Gastroesophageal sphincter (tissue), 4 donors: ENCODE results near the gene AMOTL1. TPM values are rescaled to one million over a fixed set of nuclear protein-coding genes. Genes with fewer than 3 reads are reported as not detected.

Experiments used
- ATAC-seq: fragments of 150-250 bp; one replicate; pipeline ENCODE4 v1.9.1; 2016; ENCODE audit warnings: mild to moderate bottlenecking, moderate library complexity
- H3K27ac ChIP-seq, 4 donors: fragments of 200-600 bp; sonication (generic) in 3 of 4; 1 replicate in 3 of 4; 2 replicates in 1 of 4; pipeline ENCODE4 v1.5.1; 2016 to 2019
- H3K27me3 ChIP-seq: fragments of 200-600 bp; sonication (generic); one replicate; pipeline ENCODE4 v1.5.1; 2019
- H3K36me3 ChIP-seq, 2 donors: fragments of 200-600 bp; sonication (generic); one replicate each; pipeline ENCODE4 v1.5.1; 2019; ENCODE audit warnings: control low read depth in 1 of 2
- H3K4me1 ChIP-seq, 3 donors: fragments of 200-600 bp; sonication (generic); 1 replicate in 2 of 3; 2 replicates in 1 of 3; pipeline ENCODE4 v1.5.1; 2016 to 2019; ENCODE audit warnings: control low read depth in 2 of 3
- H3K4me3 ChIP-seq, 2 donors: fragments of 200-600 bp; sonication (generic); one replicate each; pipeline ENCODE4 v1.5.1; 2019; ENCODE audit warnings: mild to moderate bottlenecking in 1 of 2, moderate library complexity in 1 of 2
- H3K9me3 ChIP-seq, 3 donors: fragments of 200-600 bp; sonication (generic); one replicate each; pipeline ENCODE4 v1.5.1; 2017 to 2019; ENCODE audit warnings: control low read depth in 2 of 3
- EP300 ChIP-seq: sonication (generic); formaldehyde crosslinking; IDR thresholded peaks from one replicate; pipeline ENCODE4 v1.6.1; 2017; ENCODE audit warnings: antibody characterized with exemption, mild to moderate bottlenecking
- POLR2A ChIP-seq, 2 donors: fragments of 450-650 bp; IDR thresholded peaks; one replicate each; pipeline ENCODE4 v1.6.1; 2017; ENCODE audit warnings: antibody characterized with exemption in 2 of 2, mild to moderate bottlenecking in 2 of 2, moderate library complexity in 1 of 2
- POLR2AphosphoS5 ChIP-seq: sonication (generic); formaldehyde crosslinking; IDR thresholded peaks from one replicate; pipeline ENCODE4 v1.6.1; 2017; ENCODE audit warnings: antibody characterized with exemption
- WGBS, 2 donors: methylation state at CpG; one replicate each; pipeline ENCODE4 v1.1.5; 2018; ENCODE audit warnings: low coverage in 1 of 2; 5-methylcytosine and 5-hydroxymethylcytosine counted together
- total RNA-seq, 4 donors: library from RNA; depleted of rRNA; stranded (reverse); fragments of >200 nt; gene quantifications; one replicate each; pipeline ENCODE4 v1.1.0, GENCODE V29; 2016
- TF ChIP-seq, protein P1 (sequence below), 4 experiments: fragments of 200-600 bp in 2 of 4; fragments of 450-650 bp in 2 of 4; sonication (generic) in 1 of 4; IDR thresholded peaks; one replicate each; pipeline ENCODE4 v1.5.1; 2017 to 2019; ENCODE audit warnings: antibody characterized with exemption in 4 of 4, mild to moderate bottlenecking in 2 of 4, moderate library complexity in 2 of 4

Gene AMOTL1
- total RNA-seq, 4 donors from 2014 or later, result 136 to 215 (median 176) TPM

DNA sequence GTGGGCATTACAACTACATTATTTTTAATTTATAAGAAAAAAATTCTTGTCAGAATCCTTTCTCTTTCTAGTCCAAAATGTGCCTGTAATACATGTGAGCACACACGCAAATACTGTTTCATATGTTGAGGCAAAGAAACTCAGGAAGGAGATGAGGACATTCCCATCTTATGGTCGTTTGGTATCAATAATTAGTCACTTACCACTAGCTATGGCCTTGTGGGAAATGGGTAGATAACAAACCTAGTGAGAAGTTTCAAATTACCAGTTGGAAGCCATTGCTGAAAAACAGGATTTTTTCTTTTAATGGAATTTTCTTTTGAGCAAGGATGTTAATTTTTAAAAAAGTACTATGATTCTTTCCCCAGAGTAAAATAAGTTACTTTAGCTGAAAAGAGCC lies 25.7 kb downstream of the AMOTL1 start:
- Histone ChIP-seq H3K4me3 (no peak overlapping the region), H3K4me1 (peaks cover 39 to 95% (median 47%) of the 10 kb centered on the region in 3 donors), H3K27ac (peak overlapping the region; percentile 51 to 82 (median 74)), H3K36me3 (no peaks in the 10 kb centered on the region), H3K27me3 (no peaks in the 10 kb centered on the region), H3K9me3 (no peaks in the 10 kb centered on the region)
- TF ChIP-seq, protein P1, sequence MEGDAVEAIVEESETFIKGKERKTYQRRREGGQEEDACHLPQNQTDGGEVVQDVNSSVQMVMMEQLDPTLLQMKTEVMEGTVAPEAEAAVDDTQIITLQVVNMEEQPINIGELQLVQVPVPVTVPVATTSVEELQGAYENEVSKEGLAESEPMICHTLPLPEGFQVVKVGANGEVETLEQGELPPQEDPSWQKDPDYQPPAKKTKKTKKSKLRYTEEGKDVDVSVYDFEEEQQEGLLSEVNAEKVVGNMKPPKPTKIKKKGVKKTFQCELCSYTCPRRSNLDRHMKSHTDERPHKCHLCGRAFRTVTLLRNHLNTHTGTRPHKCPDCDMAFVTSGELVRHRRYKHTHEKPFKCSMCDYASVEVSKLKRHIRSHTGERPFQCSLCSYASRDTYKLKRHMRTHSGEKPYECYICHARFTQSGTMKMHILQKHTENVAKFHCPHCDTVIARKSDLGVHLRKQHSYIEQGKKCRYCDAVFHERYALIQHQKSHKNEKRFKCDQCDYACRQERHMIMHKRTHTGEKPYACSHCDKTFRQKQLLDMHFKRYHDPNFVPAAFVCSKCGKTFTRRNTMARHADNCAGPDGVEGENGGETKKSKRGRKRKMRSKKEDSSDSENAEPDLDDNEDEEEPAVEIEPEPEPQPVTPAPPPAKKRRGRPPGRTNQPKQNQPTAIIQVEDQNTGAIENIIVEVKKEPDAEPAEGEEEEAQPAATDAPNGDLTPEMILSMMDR (IDR thresholded peaks at IDR 0.05), result no peak
- TF ChIP-seq EP300 (no peak), POLR2AphosphoS5 (no peak), POLR2A (IDR thresholded peaks at IDR 0.05) (no peak)
- WGBS, 2 donors, result 43 to 45% methylated on average over 2 of the region's 2 CpGs
- no peak for ATAC-seq

DNA sequence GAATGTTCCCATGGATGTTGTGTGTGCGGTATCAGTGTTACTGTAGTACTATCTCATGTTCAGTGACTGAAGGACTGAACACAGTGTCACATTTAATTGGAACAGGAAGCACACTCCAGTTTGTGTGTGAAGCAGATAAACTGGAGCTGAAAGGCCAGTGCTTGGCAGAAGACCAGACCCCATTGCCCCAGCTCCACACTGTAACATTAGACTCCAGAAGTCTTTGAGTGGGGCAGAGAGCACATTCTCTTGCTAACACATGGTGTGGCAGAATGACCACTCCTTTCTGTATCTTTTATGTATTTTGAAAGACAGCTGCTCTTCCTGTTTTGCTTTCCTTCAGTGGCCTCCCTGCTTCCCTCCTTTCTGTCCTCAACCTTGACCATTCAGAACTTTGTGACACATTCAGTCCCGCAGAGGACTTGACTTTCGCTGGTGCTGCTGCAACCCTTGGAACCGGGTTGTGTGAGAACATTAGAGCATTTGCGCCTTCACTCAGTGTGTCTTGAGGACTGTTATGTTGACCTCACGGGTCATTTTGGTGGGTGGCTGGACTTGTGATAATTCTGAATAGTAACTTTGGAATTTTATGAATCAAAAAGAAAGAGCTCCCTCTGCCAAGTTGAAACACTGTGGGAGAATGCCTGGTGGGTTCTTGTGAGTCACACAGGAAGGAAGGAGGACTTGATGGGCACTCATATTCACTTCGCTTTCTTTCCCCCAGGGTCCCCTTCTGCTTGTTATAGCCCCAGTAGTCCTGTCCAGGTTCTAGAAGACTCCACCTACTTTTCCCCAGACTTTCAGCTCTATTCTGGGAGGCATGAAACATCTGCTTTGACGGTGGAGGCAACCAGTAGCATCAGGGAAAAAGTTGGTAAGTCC lies 26.4 kb downstream of the AMOTL1 start:
- Histone ChIP-seq H3K4me1 (peaks cover 32 to 95% (median 47%) of the 10 kb centered on the region in 3 donors), H3K27me3 (no peaks in the 10 kb centered on the region), H3K4me3 (peak overlapping the region in 1 of 2 donors; percentile 1), H3K36me3 (peaks cover 0 to 5% of the 10 kb centered on the region in 2 donors), H3K27ac (peak overlapping the region; percentile 51 to 82 (median 74)), H3K9me3 (no peaks in the 10 kb centered on the region)
- ATAC-seq, result peak; percentile 77
- TF ChIP-seq POLR2A (IDR thresholded peaks at IDR 0.05), result no peak
- TF ChIP-seq POLR2AphosphoS5, result peak; percentile 83
- WGBS, 2 donors, result 25 to 50% methylated on average over 2 to 7 of the region's 8 CpGs

DNA sequence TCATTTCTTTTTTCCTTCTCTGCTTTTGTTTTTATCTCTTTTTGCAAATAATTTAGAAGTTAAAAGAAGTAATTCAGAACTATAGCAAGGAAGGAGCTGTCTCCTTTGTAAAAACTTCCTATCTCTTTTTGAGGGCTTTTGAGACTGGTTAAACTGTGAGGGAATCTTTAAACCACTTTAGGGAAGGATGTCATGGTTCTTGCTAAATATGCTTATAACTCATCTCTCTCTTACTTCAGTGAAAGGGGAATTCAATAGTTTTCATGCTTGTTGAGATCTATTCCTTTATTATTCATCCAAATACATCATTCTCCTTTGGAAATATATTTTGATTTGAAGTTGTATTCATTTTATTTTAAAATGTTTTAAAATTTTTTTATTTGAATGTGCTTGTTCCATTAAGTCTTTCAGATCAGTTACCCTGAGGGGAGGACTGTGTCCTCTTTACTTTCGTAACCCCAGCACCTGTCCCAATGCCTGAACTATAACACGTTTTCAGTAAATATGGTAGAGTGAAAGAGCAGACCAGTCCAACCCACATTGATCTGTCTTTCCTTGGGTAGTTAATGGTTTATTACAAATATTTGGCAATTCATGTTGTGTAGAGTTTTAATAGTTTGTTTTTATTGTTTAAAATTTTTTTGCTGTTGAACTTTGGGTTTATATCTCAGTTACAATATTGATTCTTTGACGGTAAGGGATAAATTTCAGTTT lies 27.5 kb downstream of the AMOTL1 start:
- H3K36me3 ChIP-seq, result peaks cover 0 to 16% of the 10 kb centered on the region in 2 donors
- no peaks in the 10 kb centered on the region for H3K27me3 ChIP-seq
- peaks cover 35 to 95% (median 43%) of the 10 kb centered on the region in 3 donors for H3K4me1 ChIP-seq
- peak overlapping the region in 3 of 4 donors; percentile 51 to 77 (median 72) for H3K27ac ChIP-seq
- TF ChIP-seq, protein P1 (IDR thresholded peaks at IDR 0.05), result no peak
- TF ChIP-seq EP300, result no peak
- TF ChIP-seq POLR2A (IDR thresholded peaks at IDR 0.05), result no peak
- TF ChIP-seq POLR2AphosphoS5, result no peak
- WGBS, 2 donors, result 76 to 79% methylated on average over 3 of the region's 3 CpGs
- no peak for ATAC-seq
- H3K4me3 ChIP-seq, result no peak overlapping the region
- no peaks in the 10 kb centered on the region for H3K9me3 ChIP-seq

DNA sequence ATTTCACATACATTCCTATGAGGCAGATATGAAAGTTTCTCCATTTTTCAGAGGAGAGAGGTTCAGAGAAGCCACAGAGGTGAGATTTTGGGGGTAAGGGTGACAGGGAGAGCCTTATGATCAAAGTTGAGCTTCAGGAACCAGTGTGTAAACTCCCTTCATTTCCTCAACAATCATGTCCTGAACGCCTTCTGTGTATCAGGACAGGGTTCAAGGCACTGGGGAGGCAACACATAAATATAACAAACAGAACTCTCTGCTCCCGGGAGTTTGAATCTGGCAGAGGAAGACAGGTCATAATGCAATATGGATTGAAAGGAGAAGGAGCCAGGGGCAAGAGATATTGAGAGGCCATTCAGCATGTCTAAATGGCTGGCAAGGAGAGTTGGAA lies 28.0 kb downstream of the AMOTL1 start:
- no peak for ATAC-seq
- WGBS, 2 donors, result 65% methylated on average over 2 of the region's 2 CpGs; no CpG with 5 or more reads in 1 of the 2 donors

DNA sequence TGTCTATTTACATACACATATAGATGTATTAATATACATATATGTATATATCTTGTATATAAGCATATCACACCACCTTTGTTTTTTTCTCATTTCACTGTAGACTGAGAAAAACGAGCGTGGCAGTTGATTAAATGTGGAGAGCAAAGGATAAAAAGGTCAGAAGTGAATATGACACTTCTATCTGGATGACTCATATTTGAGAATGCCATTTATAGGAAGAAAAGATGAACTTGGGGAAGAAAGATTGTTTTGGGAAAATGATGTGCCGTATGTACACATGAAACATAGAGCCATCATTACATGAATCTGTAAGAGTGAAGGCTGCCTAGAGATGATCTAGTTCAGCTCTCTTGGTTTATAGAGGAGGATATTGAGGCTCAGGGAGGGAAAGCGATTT lies 28.7 kb downstream of the AMOTL1 start:
- Histone ChIP-seq H3K4me1 (peaks cover 42 to 96% (median 53%) of the 10 kb centered on the region in 3 donors), H3K9me3 (no peaks in the 10 kb centered on the region), H3K36me3 (peaks cover 0 to 28% of the 10 kb centered on the region in 2 donors), H3K27ac (peak overlapping the region in 3 of 4 donors; percentile 16 to 77 (median 72)), H3K27me3 (no peaks in the 10 kb centered on the region), H3K4me3 (no peak overlapping the region)
- 46 to 74% methylated on average over 4 of the region's 4 CpGs for WGBS, 2 donors
- no peak for ATAC-seq
- TF ChIP-seq POLR2AphosphoS5 (no peak), POLR2A (IDR thresholded peaks at IDR 0.05) (no peak), EP300 (no peak)
- TF ChIP-seq, protein P1 (IDR thresholded peaks at IDR 0.05), result no peak

More for the DNA sequence above, 28.0 kb downstream of the AMOTL1 start:
- no peak overlapping the region for H3K4me3 ChIP-seq
- no peaks in the 10 kb centered on the region for H3K27me3 ChIP-seq
- peaks cover 38 to 95% (median 47%) of the 10 kb centered on the region in 3 donors for H3K4me1 ChIP-seq
- peak overlapping the region in 3 of 4 donors; percentile 41 to 77 (median 72) for H3K27ac ChIP-seq
- H3K9me3 ChIP-seq, result no peaks in the 10 kb centered on the region
- peaks cover 0 to 22% of the 10 kb centered on the region in 2 donors for H3K36me3 ChIP-seq
- TF ChIP-seq, protein P1 (IDR thresholded peaks at IDR 0.05), result no peak
- TF ChIP-seq POLR2AphosphoS5 (no peak), POLR2A (IDR thresholded peaks at IDR 0.05) (no peak), EP300 (no peak)
